WTC11 (cell line): ENCODE data around the gene BAG3.

Source experiments
- AFF4 ChIP-seq: sonication (generic); formaldehyde crosslinking; IDR thresholded peaks from 2 replicates; pipeline ENCODE4 v1.8.1; 2023; ENCODE audit warnings: mild to moderate bottlenecking, missing genetic modification reagents, borderline replicate concordance
- CTCF ChIP-seq: fragments of 200-600 bp; IDR thresholded peaks from 2 replicates; pipeline ENCODE4 v1.8.0; 2022; ENCODE audit warnings: antibody characterized with exemption
- E2F1 ChIP-seq: sonication (generic); formaldehyde crosslinking; IDR thresholded peaks from 2 replicates; pipeline ENCODE4 v1.8.0; 2022; ENCODE audit warnings: mild to moderate bottlenecking, missing genetic modification reagents
- ESRRA ChIP-seq: sonication (generic); formaldehyde crosslinking; IDR thresholded peaks from 2 replicates; pipeline ENCODE4 v1.8.1; 2022; ENCODE audit warnings: mild to moderate bottlenecking, missing genetic modification reagents, borderline replicate concordance
- NR2C2 ChIP-seq: sonication (generic); formaldehyde crosslinking; IDR thresholded peaks from 2 replicates; pipeline ENCODE4 v1.8.0; 2022; ENCODE audit warnings: mild to moderate bottlenecking, missing genetic modification reagents
- NR3C1 ChIP-seq: sonication (generic); formaldehyde crosslinking; conservative IDR thresholded peaks from 2 replicates; pipeline ENCODE4 v1.8.1; 2023; ENCODE audit warnings: low read depth, mild to moderate bottlenecking, missing genetic modification reagents
- ZBTB21 ChIP-seq: sonication (generic); formaldehyde crosslinking; IDR thresholded peaks from 2 replicates; pipeline ENCODE4 v1.8.1; 2023; ENCODE audit warnings: mild to moderate bottlenecking, missing genetic modification reagents, borderline replicate concordance
- ZNF232 ChIP-seq: sonication (generic); formaldehyde crosslinking; IDR thresholded peaks from 2 replicates; pipeline ENCODE4 v1.8.0; 2022; ENCODE audit warnings: mild to moderate bottlenecking, missing genetic modification reagents

GRCh38 chr10:119686465-119687191 is 35.4 kb downstream of the BAG3 start:
- no peak for TF ChIP-seq ESRRA
- peak; percentile 89 for TF ChIP-seq CTCF
- TF ChIP-seq ZNF232 (CRISPR knock-in tag), result no peak
- no peak for TF ChIP-seq NR2C2 (CRISPR knock-in tag)
- no peak for TF ChIP-seq ZBTB21 (CRISPR knock-in tag)
- TF ChIP-seq E2F1 (CRISPR knock-in tag), result no peak
- TF ChIP-seq AFF4 (CRISPR knock-in tag), result no peak
- no peak for TF ChIP-seq NR3C1 (CRISPR knock-in tag)
